Right renal pelvis (tissue), 4 donors: ENCODE data around the gene TOM1. TPM values are rescaled to one million over a fixed set of nuclear protein-coding genes. Genes with fewer than 3 reads are reported as not detected.
A peak's percentile ranks its signal among the peaks of the same experiment; 100 is the strongest.
"Not testable (repeated sequence)": the region's sequence is repeated elsewhere in the genome, so short reads cannot be mapped to it uniquely, and the experiment has no call there.

Source experiments
- DNase-seq, 4 donors: peaks; one replicate each; pipeline ENCODE4 v3.0.0-alpha.2; 2013; ENCODE audit warnings: low read depth in 4 of 4, low spot score in 3 of 4, missing footprints in 1 of 4
- polyA plus RNA-seq, 4 donors: library from polyadenylated mRNA; unstranded; fragments of 120-200 nt; gene quantifications; one replicate each; pipeline ENCODE4 v1.2.1, GENCODE V29; 2013; ENCODE audit not compliant: insufficient read length in 4 of 4

TOM1 gene
- polyA plus RNA-seq, 4 donors = 33.0 to 45.8 (median 38.7) TPM

DNA sequence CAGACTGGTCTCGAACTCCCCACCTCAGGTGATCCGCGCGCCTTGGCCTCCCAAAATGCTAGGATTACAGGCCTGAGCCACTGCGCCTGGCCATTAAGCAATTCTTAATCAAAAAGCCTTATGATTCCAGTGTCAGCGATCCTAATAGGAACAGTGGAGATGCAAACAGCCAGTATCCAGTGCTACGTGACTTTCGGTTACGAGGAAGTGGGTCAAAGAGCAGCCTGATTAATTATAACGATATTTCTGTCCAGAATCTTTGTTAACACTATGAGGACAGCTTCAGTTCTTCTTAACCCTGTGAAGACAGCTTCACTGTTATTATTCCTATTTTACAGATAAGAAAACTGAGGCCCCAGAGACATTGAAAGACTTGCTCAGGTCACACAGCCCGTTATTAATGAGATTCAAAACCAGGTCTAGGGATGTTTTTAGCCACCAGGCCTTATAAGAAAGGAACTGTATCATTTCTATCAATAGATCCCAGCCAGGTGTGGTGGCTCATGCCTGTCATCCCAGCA is 63.9 kb downstream of the TOM1 start:
- DNase-seq = no peak

DNA sequence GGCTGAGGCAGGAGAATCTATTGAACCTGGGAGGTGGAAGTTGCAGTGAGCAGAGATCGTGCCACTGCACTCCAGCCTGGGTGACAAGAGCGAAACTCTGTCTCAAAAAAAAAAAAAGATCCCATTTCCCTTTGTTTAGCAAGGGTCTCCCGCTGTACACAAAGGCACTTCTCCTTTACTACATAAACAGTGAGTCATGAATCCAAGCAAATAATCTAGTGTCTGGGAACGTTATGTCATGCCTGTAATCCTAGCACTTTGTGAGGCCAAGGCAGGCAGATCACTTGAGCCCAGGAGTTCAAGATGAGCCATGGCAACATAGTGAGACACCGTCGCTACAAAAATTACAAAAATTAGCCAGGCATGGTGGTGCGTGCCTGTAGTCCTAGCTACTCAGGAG is 64.5 kb downstream of the TOM1 start:
- not testable (repeated sequence) for DNase-seq

DNA sequence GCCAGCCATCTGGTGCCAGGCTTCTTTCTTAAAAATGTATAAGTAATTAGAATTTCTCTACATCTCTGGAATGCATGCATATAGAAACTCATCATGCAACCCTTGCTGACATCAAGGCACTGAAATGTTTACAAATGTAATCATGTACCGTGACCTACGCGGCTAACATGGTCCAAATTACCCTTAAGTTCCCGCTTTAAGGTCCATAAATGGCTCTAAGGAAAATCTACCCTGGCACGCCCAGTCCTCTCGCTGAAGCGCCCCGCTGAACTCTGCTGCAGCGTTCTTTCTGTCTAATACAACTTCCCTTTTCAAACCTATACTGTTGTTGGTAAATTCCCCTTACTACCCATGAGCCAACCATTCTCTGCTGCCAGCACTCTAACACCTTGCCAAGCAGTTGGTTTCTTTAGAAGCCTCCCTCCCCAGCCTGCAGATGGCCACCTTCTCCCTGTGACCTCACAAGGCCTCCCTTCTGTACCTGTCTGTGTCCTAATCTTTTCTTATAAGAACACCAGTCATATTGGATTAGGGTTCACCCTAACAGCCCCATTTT is 67.7 kb downstream of the TOM1 start:
- DNase-seq = no peak

DNA sequence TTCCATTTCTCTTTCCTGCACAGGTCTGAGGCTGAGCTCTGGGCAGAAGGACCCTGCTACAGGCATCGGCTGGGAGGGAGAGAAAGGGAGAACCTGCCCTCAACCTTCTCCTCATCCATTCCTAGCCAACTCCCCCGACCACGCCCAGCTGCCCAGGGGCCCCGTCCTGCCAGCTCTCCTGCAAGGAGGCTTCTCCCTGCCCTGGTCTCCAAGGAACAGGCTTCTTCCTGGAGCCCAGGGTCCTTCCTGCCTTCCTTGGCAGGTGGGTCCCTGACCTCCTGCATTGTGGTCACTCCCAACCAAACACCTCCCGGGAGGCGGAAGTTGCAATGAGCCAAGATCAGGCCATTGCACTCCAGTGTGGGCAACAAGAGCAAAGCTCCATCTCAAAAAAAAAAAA is 68.7 kb downstream of the TOM1 start:
- no peak for DNase-seq

DNA sequence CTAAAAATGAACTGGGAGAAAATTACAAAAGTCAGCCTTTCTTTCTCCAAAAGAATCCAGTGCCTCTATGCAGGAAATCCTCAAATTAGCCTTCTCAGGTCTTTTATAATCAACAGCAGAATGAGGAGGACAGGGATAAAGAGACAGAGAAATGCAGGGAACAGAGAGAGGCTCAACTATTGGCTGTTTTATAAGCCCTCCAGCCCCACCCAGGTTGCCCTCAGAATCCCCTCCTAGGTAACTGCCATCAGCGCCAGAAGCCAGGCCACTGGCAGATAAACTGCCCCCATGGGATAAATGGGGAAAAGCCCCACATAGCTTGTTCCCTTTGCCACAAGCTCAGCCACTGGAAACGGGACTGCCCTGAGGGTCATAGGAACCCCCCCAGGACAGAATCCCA is 70.3 kb downstream of the TOM1 start:
- no peak for DNase-seq

DNA sequence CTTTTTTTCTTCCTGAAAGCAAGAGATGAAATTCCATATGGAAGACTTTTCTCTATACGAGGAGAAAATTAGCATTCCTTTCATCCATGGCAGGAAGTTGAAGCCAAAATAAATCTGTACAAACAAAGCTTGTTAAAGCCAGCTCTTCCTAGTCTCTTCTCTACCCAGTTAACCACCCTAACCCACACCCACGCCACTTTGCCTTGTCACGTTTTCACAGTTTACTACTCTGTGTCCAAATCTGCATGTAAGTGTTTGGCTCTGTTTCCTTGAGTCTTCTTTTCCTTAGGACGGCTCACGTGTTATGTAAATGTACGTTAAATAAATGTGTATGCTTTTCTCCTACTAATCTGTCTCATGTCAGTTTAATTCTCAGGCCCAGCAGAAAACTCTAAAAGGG is 74.1 kb downstream of the TOM1 start:
- DNase-seq = no peak

DNA sequence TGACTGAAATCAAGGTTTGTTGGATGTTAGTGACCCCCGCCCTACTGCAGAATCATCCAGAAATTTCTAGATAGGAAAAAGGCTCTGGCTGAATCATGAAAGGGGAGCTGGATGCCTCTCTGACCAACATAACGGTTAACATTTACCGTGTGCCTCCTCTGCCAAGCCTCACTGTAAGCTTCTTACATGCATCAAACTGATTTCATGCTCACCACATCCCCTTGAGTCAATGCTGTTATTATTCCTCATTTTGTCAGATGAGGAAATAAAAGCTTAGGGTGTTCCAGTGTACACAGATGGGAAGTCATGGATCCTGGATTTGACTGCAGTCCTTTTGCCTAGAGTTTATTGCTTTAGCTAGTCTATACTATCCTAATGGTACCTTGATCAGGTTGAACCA is 75.3 kb downstream of the TOM1 start:
- no peak for DNase-seq

DNA sequence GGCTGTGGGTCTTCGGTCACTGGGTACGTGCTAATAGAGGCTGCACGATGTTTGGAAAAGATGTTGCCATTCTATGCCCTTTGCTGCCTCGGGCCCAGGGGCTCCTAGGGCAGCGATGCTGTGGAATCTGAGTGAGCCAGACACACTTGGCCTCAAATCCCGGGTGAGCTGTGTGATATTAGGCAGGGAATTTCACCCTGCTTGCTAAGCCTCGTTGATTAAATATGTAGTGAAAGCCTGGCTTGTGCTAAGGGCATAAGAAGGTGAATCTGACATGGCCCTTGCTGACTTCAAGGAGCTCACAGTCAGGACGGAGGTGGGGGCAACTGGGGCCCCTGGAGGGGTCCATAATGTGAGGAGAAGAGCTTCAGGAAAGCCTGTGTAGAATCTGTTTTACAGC is 75.8 kb downstream of the TOM1 start:
- no peak for DNase-seq

DNA sequence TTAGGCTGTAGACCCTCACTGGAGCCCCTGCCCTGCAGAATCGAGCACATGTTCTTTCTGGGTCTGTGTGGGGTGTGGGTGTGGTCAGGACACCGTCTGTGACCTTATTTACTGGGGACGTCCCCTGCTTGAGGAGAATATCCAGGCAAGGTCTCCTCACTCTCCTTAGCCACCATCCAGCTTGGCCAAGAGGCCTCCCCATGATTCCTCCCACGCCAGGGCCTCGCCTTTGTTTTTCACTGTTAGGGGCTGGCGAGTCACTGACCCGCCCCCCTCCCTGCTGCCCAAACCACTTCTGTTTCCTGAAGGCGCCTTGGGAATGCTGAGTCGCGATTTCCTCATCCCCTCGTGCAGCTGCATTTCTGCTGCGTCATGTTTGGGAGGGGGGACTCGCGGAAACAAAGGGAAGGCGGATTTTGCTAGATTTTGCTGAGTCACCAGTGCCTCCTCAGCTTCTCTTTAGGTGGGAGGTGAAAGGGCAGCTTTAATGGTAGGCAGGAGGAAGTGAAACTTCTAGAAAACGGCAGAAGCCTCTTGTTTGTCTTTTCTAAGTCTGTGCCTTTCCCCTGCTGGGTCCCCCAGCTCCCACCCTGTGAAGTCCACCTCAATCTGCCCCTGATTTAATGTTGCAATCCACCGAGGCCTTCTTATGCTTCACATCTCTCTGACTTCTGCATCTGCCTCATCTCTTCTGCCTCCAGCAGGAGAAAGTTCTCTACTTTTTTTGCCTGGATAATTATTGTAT is 77.2 kb downstream of the TOM1 start:
- peak; percentile 87 to 96 (median 93) for DNase-seq

DNA sequence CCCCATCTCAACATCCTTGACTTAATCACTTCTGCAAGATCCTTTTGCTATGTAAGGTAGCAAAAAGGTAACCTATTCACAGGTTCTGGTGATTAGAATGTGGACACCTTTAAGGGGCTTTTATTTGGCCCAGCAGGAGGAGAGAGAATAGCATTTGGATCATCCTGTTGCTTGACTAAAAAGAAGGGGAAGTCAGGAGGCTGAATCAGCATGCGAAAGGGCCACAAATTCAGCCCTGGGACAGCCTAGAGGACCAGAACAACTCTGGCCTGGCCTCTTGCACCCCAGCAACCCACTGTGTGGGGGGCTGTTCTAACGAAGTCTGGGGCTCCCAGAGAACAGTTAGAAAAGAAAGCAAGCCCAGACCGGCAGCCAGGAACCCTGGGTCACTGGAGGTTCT is 78.0 kb downstream of the TOM1 start:
- DNase-seq = no peak

DNA sequence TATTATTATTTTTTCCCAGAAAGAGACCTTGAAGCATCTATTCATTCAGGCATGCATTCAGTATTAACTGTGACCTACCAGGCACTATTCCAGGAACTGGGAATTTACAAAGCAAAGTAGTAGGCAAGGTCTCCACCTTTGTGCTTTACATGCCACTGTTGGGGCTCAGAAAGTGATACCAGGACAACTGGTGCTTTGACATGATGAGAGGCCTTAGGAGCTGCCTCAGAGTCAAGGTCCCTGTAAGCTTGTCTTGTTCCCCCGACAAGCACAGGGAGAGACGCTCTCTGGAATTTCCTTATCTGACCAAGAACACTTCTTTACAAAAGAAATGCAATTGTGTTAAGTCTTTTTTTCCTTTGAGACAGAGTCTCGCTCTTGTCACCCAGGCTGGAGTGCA is 78.9 kb downstream of the TOM1 start:
- no peak for DNase-seq

DNA sequence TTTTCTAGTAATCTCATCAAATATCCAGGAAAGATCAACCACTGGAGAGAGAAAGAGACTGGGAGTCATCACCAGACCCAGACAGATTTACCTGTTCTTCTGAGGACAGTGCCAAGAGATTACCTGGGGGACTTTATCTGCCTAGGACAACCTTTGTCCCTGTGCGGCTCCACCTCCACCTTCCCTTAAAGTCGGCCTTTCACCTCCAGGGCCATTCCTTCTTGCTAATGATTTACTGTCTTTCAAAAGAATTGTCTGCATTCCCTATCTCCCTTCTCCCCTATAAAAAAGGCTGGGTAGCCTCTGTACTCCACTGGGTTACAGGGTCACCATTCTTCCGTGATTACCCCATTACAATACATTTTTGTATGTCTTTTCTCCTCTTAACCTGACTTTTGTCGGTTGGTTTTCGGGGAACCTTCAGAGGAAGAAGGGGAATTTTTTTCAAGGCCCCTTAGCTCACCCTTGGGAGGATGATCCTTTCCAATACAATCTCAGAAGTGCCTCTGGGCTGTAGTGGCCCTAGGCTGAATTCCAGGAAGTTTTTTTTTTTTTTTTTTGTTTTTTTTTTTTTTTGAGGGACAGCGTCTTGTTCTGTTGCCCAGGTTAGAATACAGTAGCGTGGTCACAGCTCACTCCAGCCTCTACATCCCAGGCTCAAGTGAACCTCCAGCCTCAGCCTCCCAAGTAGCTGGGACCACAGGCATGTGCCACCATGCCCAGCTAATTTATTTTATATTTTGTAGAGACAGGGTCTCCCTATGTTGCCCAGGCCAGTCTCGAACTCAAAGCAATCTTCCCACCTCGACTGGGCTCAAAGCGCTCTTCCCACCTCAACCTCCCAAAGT is 79.7 kb downstream of the TOM1 start:
- no peak for DNase-seq

DNA sequence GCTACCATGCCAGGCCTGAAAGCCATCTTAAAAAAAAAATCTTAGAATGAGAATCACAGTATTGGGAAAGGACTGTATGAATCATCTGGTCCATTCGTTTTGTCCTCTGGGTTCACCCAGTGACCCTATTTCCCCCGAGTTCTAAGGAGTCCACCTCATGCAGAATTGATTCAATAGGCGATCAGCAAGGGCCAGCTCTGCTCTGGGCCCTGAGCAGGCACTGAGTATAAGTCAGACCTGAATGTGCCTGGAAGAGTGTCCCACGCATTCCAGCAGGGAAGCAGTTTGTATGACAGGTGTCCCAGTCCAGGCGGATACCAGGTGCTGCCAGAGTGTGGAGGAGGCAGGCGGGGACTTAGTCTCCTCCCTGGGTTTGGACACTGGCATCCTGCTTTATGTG is 80.3 kb downstream of the TOM1 start:
- no peak for DNase-seq

DNA sequence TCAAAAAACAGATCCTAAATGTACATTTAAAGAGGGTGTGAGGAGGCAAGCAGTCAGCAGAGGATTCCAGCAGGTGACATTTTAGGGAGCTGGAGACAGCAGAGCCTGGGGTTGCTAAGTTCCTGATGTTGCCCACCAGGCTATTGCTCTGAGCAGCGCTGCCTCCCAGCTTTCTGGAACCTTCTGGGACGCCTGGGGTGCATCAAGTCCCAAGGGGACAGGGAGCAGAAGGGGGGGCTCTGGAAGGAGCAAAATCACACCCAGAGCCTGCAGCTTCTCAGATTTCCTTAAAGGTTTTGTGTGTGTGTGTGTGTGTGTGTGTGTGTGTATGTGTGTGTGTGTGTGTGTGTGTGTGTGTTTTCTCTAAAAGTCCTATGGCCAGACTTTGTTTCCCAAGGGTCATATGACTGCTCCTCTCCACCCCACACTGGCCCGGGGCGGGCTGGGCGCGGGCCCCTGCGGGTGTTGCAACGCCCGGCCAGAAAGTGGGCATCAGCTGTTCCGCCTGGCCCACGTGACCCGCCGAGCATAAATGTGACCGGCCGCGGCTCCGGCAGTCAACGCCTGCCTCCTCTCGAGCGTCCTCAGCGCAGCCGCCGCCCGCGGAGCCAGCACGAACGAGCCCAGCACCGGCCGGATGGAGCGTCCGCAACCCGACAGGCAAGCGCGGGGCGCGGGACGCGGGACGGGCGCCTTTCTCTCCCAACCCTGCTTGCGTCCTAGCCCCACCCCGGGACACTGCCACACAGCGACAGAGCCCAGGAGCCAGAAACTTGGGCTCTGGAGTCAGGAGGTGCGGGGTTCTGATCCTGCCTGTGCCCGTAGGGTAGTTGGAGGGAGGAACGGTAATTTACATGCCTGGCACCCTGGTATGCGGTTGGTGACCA is 81.1 kb downstream of the TOM1 start, which contains the start of gene HMOX1:
HMOX1 (plus strand) TSS at position 560 of the 887 bp plus-strand sequence; CDS start at position 638, 78 bp downstream.
- peak in 2 of 4 donors; percentile 57 to 62 for DNase-seq

DNA sequence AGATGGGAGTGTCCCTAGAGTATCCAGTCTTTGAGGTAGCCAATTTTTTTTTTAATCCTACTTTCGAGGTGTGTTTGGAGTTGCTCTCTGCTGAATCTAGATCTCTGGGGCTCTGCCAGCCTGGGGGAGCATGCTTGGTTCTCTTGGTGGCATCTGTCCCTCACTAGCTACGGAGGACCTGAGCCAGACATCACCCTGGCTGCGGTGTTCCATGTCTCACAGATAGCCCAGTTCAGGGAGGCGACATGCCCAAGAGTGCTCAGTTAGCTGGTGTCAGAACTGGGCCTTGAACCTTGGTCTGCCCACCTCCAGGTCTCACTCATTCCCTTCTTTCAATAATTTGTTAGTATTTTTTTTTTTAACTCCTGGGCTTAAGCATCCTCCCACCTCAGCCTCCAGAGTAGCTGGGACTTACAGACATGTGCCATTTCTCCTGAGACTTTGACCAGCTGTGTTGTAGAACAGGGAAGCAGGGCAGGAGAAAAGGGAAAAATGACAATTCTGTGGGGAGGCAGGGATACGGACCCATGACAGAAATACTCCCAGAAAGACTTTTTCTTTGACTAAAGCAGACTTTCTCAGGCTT is 81.8 kb downstream of the TOM1 start:
- no peak for DNase-seq

DNA sequence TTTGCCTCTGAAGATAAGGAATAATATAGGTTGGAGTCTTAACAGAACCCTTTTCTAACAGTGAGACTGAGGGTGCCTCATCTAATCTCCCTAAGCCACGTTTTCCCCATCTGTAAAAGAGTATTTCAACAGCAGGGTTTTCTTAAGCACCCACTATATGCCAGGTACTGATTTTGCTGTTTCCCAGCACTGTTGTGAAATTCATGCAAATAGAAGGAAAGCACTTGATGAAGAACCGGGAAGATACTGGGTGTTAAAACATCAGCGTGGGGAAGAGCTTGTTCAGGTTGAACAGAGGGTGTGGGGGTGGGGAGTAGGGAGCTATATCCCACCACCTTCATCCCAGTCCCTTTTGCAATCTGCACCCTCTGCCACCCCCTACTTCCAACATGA is 84.0 kb downstream of the TOM1 start:
- DNase-seq = no peak

DNA sequence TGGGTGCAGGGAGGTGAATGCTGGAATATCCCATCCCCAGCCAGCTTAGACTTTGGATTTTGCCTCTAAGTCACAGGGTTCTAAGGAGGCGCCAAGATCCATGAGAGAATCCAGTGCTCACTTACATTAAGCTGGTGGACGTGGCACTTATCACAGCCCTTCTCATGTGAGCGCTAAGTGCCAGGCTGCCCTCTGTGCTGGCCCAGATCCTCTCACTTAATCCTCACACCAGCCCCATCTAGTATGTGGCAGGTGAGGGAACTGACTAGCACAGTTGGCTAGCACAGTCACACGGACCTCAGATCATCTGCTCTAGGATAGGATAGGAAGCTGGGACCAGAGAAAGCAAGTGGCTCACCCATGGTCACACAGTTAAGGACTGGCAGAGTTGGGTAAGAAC is 84.8 kb downstream of the TOM1 start:
- DNase-seq = no peak

DNA sequence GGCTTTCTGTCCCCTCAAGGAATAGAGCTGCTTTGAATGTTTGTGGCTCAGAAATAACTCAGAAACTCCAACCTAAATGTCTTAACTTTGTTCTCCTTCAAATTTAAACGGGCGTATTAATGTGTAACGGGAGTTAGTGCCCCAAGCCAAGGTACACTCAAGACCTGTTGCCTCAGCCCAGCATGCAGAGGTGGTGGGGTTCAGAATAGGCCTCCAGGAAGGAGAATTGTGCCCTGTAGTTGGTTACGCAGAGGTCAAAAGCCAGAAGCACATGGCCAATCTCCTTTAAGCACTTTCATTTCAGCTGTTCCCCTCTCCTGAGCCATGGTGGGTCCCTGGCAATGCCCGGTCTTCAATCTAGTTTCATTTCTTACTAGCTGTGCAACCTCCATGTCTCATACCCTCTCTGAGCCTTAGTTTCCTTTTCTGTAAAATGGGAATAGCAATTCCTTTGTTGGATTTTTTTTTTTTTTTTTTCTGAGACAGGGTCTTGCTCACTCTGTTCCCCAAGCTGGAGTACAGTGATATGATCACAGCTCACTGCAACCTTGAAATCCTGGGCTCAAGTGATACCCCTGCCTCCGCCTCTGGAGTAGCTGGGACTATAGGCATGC is 85.4 kb downstream of the TOM1 start:
- no peak for DNase-seq

DNA sequence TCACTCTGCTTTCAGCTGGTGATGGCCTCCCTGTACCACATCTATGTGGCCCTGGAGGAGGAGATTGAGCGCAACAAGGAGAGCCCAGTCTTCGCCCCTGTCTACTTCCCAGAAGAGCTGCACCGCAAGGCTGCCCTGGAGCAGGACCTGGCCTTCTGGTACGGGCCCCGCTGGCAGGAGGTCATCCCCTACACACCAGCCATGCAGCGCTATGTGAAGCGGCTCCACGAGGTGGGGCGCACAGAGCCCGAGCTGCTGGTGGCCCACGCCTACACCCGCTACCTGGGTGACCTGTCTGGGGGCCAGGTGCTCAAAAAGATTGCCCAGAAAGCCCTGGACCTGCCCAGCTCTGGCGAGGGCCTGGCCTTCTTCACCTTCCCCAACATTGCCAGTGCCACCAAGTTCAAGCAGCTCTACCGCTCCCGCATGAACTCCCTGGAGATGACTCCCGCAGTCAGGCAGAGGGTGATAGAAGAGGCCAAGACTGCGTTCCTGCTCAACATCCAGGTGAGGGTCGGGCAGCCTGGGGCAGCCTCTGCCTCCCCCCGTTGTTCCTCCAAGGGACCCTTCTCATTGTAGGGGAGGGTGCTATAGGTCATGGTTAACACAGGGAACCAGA is 87.1 kb downstream of the TOM1 start:
- DNase-seq = no peak
